Osteoblast (primary cell): ENCODE data around the gene CACNA1S. TPM values are rescaled to one million over a fixed set of nuclear protein-coding genes. Genes with fewer than 3 reads are reported as not detected.

Experiments
- DNase-seq: peaks from one replicate; pipeline ENCODE4 v3.0.0; 2011; ENCODE audit warnings: low spot score, mixed read lengths; ENCODE audit not compliant: insufficient read length; ENCODE audit errors: missing footprints
- H2AFZ ChIP-seq: 2 replicates; pipeline ENCODE4 v1.6.0; 2011; ENCODE audit warnings: mild to moderate bottlenecking, low read length
- H3K27ac ChIP-seq: 2 replicates; pipeline ENCODE4 v1.5.1; 2011; ENCODE audit warnings: mild to moderate bottlenecking, low read depth, low read length, moderate library complexity
- H3K27me3 ChIP-seq: 2 replicates; pipeline ENCODE4 v1.6.0; 2012; ENCODE audit warnings: mild to moderate bottlenecking, control low read depth, inconsistent platforms, low read length, moderate library complexity; ENCODE audit not compliant: insufficient read depth
- H3K36me3 ChIP-seq: 2 replicates; pipeline ENCODE4 v1.5.1; 2011; ENCODE audit warnings: mild to moderate bottlenecking, low read length, control low read depth, moderate library complexity; ENCODE audit not compliant: insufficient read depth
- H3K4me1 ChIP-seq: 2 replicates; pipeline ENCODE4 v1.5.1; 2011; ENCODE audit warnings: mild to moderate bottlenecking, low read length, control low read depth, moderate library complexity; ENCODE audit not compliant: insufficient read depth
- H3K4me2 ChIP-seq: 2 replicates; pipeline ENCODE4 v1.6.0; 2011; ENCODE audit warnings: mild to moderate bottlenecking, low read length; ENCODE audit not compliant: insufficient read depth
- H3K4me3 ChIP-seq: fragments of 200-600 bp; sonication (generic); 3 replicates; pipeline ENCODE4 v1.5.1; 2012; ENCODE audit warnings: mild to moderate bottlenecking, low read length, inconsistent platforms; ENCODE audit not compliant: insufficient read depth
- H3K79me2 ChIP-seq: 2 replicates; pipeline ENCODE4 v1.6.0; 2012; ENCODE audit warnings: mild to moderate bottlenecking, low read length, control low read depth, inconsistent platforms; ENCODE audit not compliant: insufficient read depth
- H3K9me3 ChIP-seq: 2 replicates; pipeline ENCODE4 v1.5.1; 2011; ENCODE audit warnings: low read depth, low read length, control low read depth
- H4K20me1 ChIP-seq: 2 replicates; pipeline ENCODE4 v1.6.0; 2012; ENCODE audit warnings: mild to moderate bottlenecking, low read length, control low read depth; ENCODE audit not compliant: insufficient read depth
- total RNA-seq: library from RNA; depleted of rRNA; stranded (reverse); fragments of >200 nt; gene quantifications from 2 replicates; pipeline ENCODE4 v1.2.3, GENCODE V29; 2012
- TF ChIP-seq, protein P1 (sequence below): IDR thresholded peaks from 2 replicates; pipeline ENCODE4 v1.5.1; 2011; ENCODE audit warnings: mild to moderate bottlenecking, low read depth, low read length, moderate library complexity; ENCODE audit errors: extremely low read depth

CACNA1S gene
- total RNA-seq, 1 donor: not detected

DNA sequence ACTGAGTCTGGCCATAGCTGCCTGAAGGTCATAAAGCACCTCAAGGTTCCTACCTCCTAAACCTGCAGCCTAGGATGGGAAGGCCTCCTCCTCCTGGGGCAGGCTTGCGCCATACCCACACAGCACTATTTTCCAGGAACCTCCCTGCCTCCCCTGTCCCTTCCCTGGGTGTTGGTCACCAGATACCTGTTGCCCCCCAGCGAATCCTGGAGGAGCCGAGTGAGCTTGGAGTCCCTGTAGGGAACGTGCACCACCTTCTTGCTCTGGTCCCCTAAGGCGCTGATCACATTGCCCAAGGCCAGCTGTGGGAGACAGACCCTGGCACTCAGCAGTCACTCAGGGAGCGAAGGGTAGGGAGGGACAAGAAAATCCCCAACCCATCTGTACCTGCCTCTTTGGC, 108.1 kb downstream of the CACNA1S start:
- Histone ChIP-seq H3K79me2 (no peaks in the 10 kb centered on the region), H4K20me1 (no peaks in the 10 kb centered on the region), H3K4me2 (no peak overlapping the region), H2AFZ (no peak overlapping the region), H3K36me3 (no peaks in the 10 kb centered on the region), H3K27me3 (no peaks in the 10 kb centered on the region), H3K27ac (no peak overlapping the region), H3K4me1 (no peaks in the 10 kb centered on the region), H3K9me3 (no peaks in the 10 kb centered on the region), H3K4me3 (no peak overlapping the region)
- no peak for DNase-seq
- TF ChIP-seq, protein P1, sequence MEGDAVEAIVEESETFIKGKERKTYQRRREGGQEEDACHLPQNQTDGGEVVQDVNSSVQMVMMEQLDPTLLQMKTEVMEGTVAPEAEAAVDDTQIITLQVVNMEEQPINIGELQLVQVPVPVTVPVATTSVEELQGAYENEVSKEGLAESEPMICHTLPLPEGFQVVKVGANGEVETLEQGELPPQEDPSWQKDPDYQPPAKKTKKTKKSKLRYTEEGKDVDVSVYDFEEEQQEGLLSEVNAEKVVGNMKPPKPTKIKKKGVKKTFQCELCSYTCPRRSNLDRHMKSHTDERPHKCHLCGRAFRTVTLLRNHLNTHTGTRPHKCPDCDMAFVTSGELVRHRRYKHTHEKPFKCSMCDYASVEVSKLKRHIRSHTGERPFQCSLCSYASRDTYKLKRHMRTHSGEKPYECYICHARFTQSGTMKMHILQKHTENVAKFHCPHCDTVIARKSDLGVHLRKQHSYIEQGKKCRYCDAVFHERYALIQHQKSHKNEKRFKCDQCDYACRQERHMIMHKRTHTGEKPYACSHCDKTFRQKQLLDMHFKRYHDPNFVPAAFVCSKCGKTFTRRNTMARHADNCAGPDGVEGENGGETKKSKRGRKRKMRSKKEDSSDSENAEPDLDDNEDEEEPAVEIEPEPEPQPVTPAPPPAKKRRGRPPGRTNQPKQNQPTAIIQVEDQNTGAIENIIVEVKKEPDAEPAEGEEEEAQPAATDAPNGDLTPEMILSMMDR: no peak

GRCh38 chr1:201002510-201002909, 109.7 kb downstream of the CACNA1S start:
- H3K4me2 ChIP-seq: no peak overlapping the region
- no peak overlapping the region for H3K4me3 ChIP-seq
- H3K79me2 ChIP-seq: no peaks in the 10 kb centered on the region
- no peaks in the 10 kb centered on the region for H4K20me1 ChIP-seq
- H3K4me1 ChIP-seq: no peaks in the 10 kb centered on the region
- no peak for DNase-seq
- H3K27ac ChIP-seq: no peak overlapping the region
- H3K27me3 ChIP-seq: no peaks in the 10 kb centered on the region
- no peak overlapping the region for H2AFZ ChIP-seq
- TF ChIP-seq, protein P1: no peak
- no peaks in the 10 kb centered on the region for H3K9me3 ChIP-seq
- no peaks in the 10 kb centered on the region for H3K36me3 ChIP-seq

GRCh38 chr1:201001962-201002361, 110.3 kb downstream of the CACNA1S start:
- Histone ChIP-seq H3K4me2 (no peak overlapping the region), H3K27ac (no peak overlapping the region), H3K9me3 (no peaks in the 10 kb centered on the region), H3K27me3 (no peaks in the 10 kb centered on the region), H3K4me1 (no peaks in the 10 kb centered on the region), H4K20me1 (no peaks in the 10 kb centered on the region), H3K79me2 (no peaks in the 10 kb centered on the region), H3K36me3 (no peaks in the 10 kb centered on the region), H2AFZ (no peak overlapping the region), H3K4me3 (no peak overlapping the region)
- TF ChIP-seq, protein P1: no peak
- no peak for DNase-seq

- no peak for DNase-seq
- no peaks in the 10 kb centered on the region for H4K20me1 ChIP-seq
- TF ChIP-seq, protein P1: no peak
- H3K36me3 ChIP-seq: no peaks in the 10 kb centered on the region
- H3K4me3 ChIP-seq: no peak overlapping the region
- H3K4me1 ChIP-seq: no peaks in the 10 kb centered on the region
- H2AFZ ChIP-seq: no peak overlapping the region
- no peak overlapping the region for H3K27ac ChIP-seq
- H3K27me3 ChIP-seq: no peaks in the 10 kb centered on the region
- no peaks in the 10 kb centered on the region for H3K9me3 ChIP-seq
- no peaks in the 10 kb centered on the region for H3K79me2 ChIP-seq
- no peak overlapping the region for H3K4me2 ChIP-seq
These were observed 111.8 kb downstream of the CACNA1S start for GRCh38 chr1:201000391-201000790.
